OCI-LY3 (cell line): ENCODE results near the gene ANKRD33.

Experiments
- EZH2phosphoT487 ChIP-seq: fragments of 200-600 bp; shearing (Covaris generic); IDR thresholded peaks from 2 replicates; pipeline ENCODE4 v1.6.1; 2018; ENCODE audit warnings: antibody characterized with exemption, mixed run types, low read depth
- TF ChIP-seq, protein P1 (sequence below): fragments of 200-600, 300-600 bp; sonication (generic); IDR thresholded peaks from 2 replicates; pipeline ENCODE4 v1.5.1; 2014; ENCODE audit warnings: antibody characterized with exemption, low read length, low read depth

DNA sequence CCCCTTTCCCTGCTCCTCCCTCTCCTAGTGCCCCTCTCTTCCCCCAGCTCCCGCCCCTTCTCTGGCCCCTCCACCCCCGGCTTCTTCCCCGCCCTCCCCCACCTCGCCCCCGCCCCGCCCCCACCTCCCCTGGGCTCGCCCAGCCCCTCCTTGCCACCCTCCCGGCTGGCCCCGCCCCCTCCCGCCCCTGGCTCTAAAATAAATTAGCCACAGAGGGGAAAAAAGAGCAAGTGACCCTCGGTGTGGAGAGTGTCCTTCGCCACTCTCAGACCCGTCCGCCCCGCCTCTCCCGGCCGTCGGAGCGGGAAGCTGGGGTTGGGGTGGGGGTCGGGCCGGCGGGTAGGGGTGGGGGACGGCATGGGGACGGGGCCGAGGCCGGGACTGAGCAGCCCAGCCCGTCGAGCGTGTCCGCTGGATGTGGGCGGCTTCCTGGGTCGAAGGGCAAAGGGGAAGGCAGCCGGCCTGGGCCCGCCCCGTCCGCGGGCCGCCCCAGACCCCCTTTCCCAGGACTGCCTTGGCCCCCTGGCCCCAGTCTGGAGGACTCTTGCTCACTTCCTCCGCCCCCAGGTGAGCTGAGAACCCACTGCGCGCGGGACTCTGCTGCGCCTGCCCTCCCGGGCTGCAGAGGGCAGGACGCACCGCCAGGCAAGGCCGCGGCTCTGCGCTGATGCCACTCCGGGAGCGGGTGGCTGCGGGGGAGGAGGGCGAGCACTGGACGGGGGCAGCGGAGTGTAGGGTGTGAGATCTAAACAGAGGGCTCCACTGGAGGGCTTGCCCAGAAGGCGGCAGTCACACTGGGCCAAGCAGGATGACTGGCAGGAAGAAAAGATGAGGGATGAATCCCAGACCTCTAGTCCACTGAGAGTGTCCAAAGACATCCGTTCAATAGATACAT is 38.8 kb upstream of the ANKRD33 start:
- TF ChIP-seq, protein P1, sequence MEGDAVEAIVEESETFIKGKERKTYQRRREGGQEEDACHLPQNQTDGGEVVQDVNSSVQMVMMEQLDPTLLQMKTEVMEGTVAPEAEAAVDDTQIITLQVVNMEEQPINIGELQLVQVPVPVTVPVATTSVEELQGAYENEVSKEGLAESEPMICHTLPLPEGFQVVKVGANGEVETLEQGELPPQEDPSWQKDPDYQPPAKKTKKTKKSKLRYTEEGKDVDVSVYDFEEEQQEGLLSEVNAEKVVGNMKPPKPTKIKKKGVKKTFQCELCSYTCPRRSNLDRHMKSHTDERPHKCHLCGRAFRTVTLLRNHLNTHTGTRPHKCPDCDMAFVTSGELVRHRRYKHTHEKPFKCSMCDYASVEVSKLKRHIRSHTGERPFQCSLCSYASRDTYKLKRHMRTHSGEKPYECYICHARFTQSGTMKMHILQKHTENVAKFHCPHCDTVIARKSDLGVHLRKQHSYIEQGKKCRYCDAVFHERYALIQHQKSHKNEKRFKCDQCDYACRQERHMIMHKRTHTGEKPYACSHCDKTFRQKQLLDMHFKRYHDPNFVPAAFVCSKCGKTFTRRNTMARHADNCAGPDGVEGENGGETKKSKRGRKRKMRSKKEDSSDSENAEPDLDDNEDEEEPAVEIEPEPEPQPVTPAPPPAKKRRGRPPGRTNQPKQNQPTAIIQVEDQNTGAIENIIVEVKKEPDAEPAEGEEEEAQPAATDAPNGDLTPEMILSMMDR = no peak
- no peak for TF ChIP-seq EZH2phosphoT487
